Activated T-helper 1 cell treated with anti-CD3 and anti-CD28 coated beads, Interleukin-12 subunit alpha, Interleukin-12 subunit beta, Interleukin-2, Interleukin-4 antibody, amounts not matched to agents 30 ng/mL and 10 ng/mL and 1 ng/mL, durations not matched to agents 14 hours and 24 hours and 36 hours (primary cell): ENCODE results near the gene BAAT. TPM values are rescaled to one million over a fixed set of nuclear protein-coding genes. Genes with fewer than 3 reads are reported as not detected.

Experiments used
- DNase-seq: peaks from one replicate; pipeline ENCODE4 v3.0.0; 2021; ENCODE audit warnings: low spot score
- H3K27ac Mint-ChIP-seq: one replicate; pipeline ENCODE4 v1.8.0; 2021; ENCODE audit warnings: mild to moderate bottlenecking, mixed read lengths
- H3K27me3 Mint-ChIP-seq: one replicate; pipeline ENCODE4 v1.8.0; 2022; ENCODE audit warnings: mild to moderate bottlenecking, moderate library complexity, mixed read lengths; ENCODE audit not compliant: insufficient read depth
- H3K36me3 Mint-ChIP-seq: one replicate; pipeline ENCODE4 v1.8.0; 2021; ENCODE audit warnings: low read depth, mixed read lengths
- H3K4me1 Mint-ChIP-seq: one replicate; pipeline ENCODE4 v1.8.0; 2021; ENCODE audit warnings: low read depth, mixed read lengths
- H3K4me3 Mint-ChIP-seq: one replicate; pipeline ENCODE4 v1.8.0; 2021; ENCODE audit warnings: mild to moderate bottlenecking, moderate library complexity, mixed read lengths
- H3K9me3 Mint-ChIP-seq: one replicate; pipeline ENCODE4 v1.8.0; 2021; ENCODE audit warnings: mixed read lengths
- intact Hi-C: fragments of 100-400 bp; cut with micrococcal nuclease; formaldehyde crosslinking; loops from one replicate; pipeline ENCODE4 v1.15.1; 2024
- total RNA-seq: library from RNA; stranded (reverse); gene quantifications from 2 replicates; pipeline ENCODE4 v1.2.3, GENCODE V29; 2022

The BAAT gene
- total RNA-seq, 1 donor from 2014 or later, result 0.08 TPM

DNA sequence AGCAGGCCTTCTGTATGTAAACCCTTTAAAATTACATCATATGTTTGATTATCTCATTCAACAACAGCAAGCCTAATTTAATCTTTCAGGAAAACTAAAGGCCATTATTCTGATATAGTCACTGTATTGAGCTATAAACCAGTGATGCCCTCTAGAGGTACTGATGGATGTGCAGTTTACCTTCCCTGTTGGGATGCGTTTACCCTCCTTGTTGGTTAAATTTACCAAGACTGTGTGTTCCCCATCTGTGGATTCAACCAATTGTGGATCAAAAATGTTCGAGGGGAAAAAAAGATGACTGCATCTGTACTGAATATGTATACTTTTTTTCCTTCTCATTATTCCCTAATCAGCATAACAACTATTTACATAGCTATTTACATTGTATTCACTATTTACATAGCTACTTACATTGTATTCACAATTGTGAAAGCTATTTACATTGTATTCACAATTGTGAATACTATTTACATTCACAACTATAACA, 3.7 kb upstream of the BAAT start:
- Mint-ChIP-seq H3K36me3 (peaks cover 51% of the 10 kb centered on the region), H3K9me3 (peaks cover 33% of the 10 kb centered on the region)
- intact Hi-C loops, result no loop called here

GRCh38 chr9:101387871-101388506, 3.2 kb upstream of the BAAT start:
- peaks cover 8% of the 10 kb centered on the region for H3K4me1 Mint-ChIP-seq
- no peak for DNase-seq
- no peak overlapping the region for H3K4me3 Mint-ChIP-seq
- peaks cover 46% of the 10 kb centered on the region for H3K36me3 Mint-ChIP-seq
- peaks cover 30% of the 10 kb centered on the region for H3K9me3 Mint-ChIP-seq
- no peak overlapping the region for H3K27ac Mint-ChIP-seq
- intact Hi-C loops, result no loop called here
- H3K27me3 Mint-ChIP-seq, result no peaks in the 10 kb centered on the region

More for the DNA sequence above, 3.7 kb upstream of the BAAT start:
- H3K4me1 Mint-ChIP-seq, result peaks cover 10% of the 10 kb centered on the region
- DNase-seq, result no peak
- no peak overlapping the region for H3K27ac Mint-ChIP-seq
- H3K27me3 Mint-ChIP-seq, result no peaks in the 10 kb centered on the region
- no peak overlapping the region for H3K4me3 Mint-ChIP-seq

- H3K36me3 Mint-ChIP-seq, result peaks cover 12% of the 10 kb centered on the region
- no peak overlapping the region for H3K27ac Mint-ChIP-seq
- intact Hi-C loops, result no loop called here
- no peaks in the 10 kb centered on the region for H3K4me1 Mint-ChIP-seq
- no peak for DNase-seq
- peaks cover 18% of the 10 kb centered on the region for H3K9me3 Mint-ChIP-seq
- no peak overlapping the region for H3K4me3 Mint-ChIP-seq
- no peaks in the 10 kb centered on the region for H3K27me3 Mint-ChIP-seq
Observed at GRCh38 chr9:101383361-101383760, 1.4 kb downstream of the BAAT start.

GRCh38 chr9:101381833-101382342, 2.9 kb downstream of the BAAT start:
- intact Hi-C loops, result no loop called here
- Mint-ChIP-seq H3K4me1 (no peaks in the 10 kb centered on the region), H3K36me3 (peaks cover 4% of the 10 kb centered on the region), H3K4me3 (no peak overlapping the region), H3K27ac (no peak overlapping the region), H3K27me3 (peaks cover 3% of the 10 kb centered on the region), H3K9me3 (peaks cover 23% of the 10 kb centered on the region)
- DNase-seq, result no peak

- no peak overlapping the region for H3K27ac Mint-ChIP-seq
- no peaks in the 10 kb centered on the region for H3K4me1 Mint-ChIP-seq
- DNase-seq, result no peak
Observed at GRCh38 chr9:101381118-101381517, 3.7 kb downstream of the BAAT start.

DNA sequence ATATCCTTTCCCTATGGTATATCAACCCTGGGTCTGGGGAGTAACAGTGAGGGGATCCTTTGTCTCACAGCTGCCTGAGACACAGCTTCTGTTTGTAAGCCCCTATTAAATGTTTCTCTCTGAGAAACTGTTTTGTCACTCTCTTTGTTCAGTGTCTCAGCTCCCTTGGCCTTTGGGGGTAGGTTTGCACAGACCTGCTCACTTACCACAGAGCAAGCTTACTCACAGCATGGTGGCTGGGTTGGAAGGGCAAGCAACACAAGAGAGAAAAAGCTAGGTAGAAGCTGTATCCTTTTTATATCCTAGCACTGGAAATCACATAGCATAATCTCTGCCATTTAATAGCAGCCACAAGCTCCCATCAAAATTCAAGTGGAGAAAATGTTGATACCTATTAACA, 4.5 kb downstream of the BAAT start:
- Mint-ChIP-seq H3K36me3 (no peaks in the 10 kb centered on the region), H3K27me3 (peaks cover 3% of the 10 kb centered on the region), H3K27ac (no peak overlapping the region), H3K4me3 (no peak overlapping the region), H3K4me1 (no peaks in the 10 kb centered on the region), H3K9me3 (peaks cover 15% of the 10 kb centered on the region)
- no peak for DNase-seq
- intact Hi-C loops, result no loop called here

More at GRCh38 chr9:101381118-101381517, 3.7 kb downstream of the BAAT start:
- no peak overlapping the region for H3K4me3 Mint-ChIP-seq
- intact Hi-C loops, result no loop called here
- peaks cover 2% of the 10 kb centered on the region for H3K36me3 Mint-ChIP-seq
- H3K27me3 Mint-ChIP-seq, result peaks cover 3% of the 10 kb centered on the region
- peaks cover 21% of the 10 kb centered on the region for H3K9me3 Mint-ChIP-seq

- H3K9me3 Mint-ChIP-seq, result peaks cover 5% of the 10 kb centered on the region
- peaks cover 6% of the 10 kb centered on the region for H3K27me3 Mint-ChIP-seq
- H3K36me3 Mint-ChIP-seq, result no peaks in the 10 kb centered on the region
- H3K4me1 Mint-ChIP-seq, result no peaks in the 10 kb centered on the region
- DNase-seq, result no peak
- intact Hi-C loops, result no loop called here
- H3K27ac Mint-ChIP-seq, result no peak overlapping the region
- H3K4me3 Mint-ChIP-seq, result no peak overlapping the region
Observed at GRCh38 chr9:101376111-101376848, 8.5 kb downstream of the BAAT start.

GRCh38 chr9:101375546-101375945, 9.3 kb downstream of the BAAT start:
- Mint-ChIP-seq H3K27me3 (peaks cover 6% of the 10 kb centered on the region), H3K4me1 (no peaks in the 10 kb centered on the region), H3K4me3 (no peak overlapping the region), H3K9me3 (peaks cover 5% of the 10 kb centered on the region), H3K27ac (no peak overlapping the region), H3K36me3 (no peaks in the 10 kb centered on the region)
- intact Hi-C loops, result no loop called here
- no peak for DNase-seq

- intact Hi-C loops, result no loop called here
- no peak for DNase-seq
- H3K4me1 Mint-ChIP-seq, result no peaks in the 10 kb centered on the region
- no peaks in the 10 kb centered on the region for H3K36me3 Mint-ChIP-seq
- H3K27me3 Mint-ChIP-seq, result peaks cover 5% of the 10 kb centered on the region
- no peak overlapping the region for H3K27ac Mint-ChIP-seq
- no peak overlapping the region for H3K4me3 Mint-ChIP-seq
- peaks cover 2% of the 10 kb centered on the region for H3K9me3 Mint-ChIP-seq
Observed at GRCh38 chr9:101372327-101373118, 12.3 kb downstream of the BAAT start.

DNA sequence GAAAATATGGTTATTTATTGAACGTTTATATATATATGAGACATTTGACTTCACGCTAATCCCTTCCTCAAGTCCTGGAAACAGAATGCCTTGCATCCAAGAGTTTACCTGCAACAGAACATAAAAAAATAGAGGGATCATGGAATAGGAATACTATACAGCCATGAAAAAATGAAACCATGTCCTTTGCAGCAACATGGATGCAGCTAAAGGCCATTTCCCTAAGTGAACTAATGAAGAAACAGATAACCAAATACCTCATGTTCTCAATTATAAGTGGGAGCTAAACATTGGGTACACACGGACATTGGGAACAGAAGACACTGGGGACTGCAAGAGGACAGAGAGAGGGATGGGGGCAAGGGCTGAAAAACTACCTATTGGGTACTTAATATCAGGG, 13.0 kb downstream of the BAAT start:
- peaks cover 3% of the 10 kb centered on the region for H3K27me3 Mint-ChIP-seq
- H3K4me3 Mint-ChIP-seq, result no peak overlapping the region
- no peak overlapping the region for H3K27ac Mint-ChIP-seq
- no peaks in the 10 kb centered on the region for H3K9me3 Mint-ChIP-seq
- DNase-seq, result no peak
- intact Hi-C loops, result no loop called here
- no peaks in the 10 kb centered on the region for H3K4me1 Mint-ChIP-seq
- H3K36me3 Mint-ChIP-seq, result no peaks in the 10 kb centered on the region

DNA sequence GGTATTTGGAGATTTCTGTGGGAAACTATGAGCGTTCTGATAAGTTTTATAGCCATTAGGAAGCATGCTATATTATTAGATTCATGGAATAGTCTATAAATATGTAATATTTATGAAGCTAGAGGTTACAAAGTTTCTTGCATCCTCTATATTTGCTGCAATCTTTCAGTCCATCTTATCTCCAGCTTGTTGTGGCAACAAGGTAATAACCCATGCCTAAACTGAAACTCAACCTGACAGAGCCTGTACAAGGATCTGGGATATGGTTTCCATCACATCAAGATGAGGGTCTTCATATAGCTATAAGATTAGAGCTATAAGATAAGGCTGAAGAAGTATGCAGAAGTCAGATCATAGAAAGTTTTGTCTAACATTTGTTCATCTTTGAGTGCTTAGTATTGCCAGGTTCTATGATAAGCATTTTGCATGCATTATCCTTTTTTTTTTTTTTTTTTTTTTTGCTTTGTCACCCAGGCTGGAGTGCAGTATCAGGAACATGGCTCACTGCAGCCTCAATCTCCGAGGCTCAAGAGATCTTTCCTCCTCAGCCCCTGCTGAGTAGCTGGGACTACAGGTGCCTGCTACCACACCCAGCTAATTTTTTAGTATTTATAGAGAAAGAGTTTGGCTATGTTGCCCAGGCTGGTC, 14.8 kb downstream of the BAAT start:
- Mint-ChIP-seq H3K4me1 (no peaks in the 10 kb centered on the region), H3K27me3 (peaks cover 3% of the 10 kb centered on the region), H3K9me3 (no peaks in the 10 kb centered on the region), H3K36me3 (no peaks in the 10 kb centered on the region), H3K27ac (no peak overlapping the region), H3K4me3 (no peak overlapping the region)
- intact Hi-C loops, result no loop called here
- DNase-seq, result no peak

- no peak overlapping the region for H3K27ac Mint-ChIP-seq
- no peak overlapping the region for H3K4me3 Mint-ChIP-seq
- DNase-seq, result no peak
- no peaks in the 10 kb centered on the region for H3K9me3 Mint-ChIP-seq
- intact Hi-C loops, result no loop called here
- no peaks in the 10 kb centered on the region for H3K36me3 Mint-ChIP-seq
- peaks cover 3% of the 10 kb centered on the region for H3K27me3 Mint-ChIP-seq
- H3K4me1 Mint-ChIP-seq, result no peaks in the 10 kb centered on the region
Observed at GRCh38 chr9:101369286-101369685, 15.5 kb downstream of the BAAT start.
